ENCODE data around the gene LKAAEAR1. TPM values are rescaled to one million over a fixed set of nuclear protein-coding genes. Genes with fewer than 3 reads are reported as not detected.

LKAAEAR1 gene
- total and polyA plus RNA-seq, 2 experiments from 2014 or later = 1.8 TPM; not detected in 1

- no peak for TF ChIP-seq REST (IDR thresholded peaks at IDR 0.05; ENCODE audit: unreplicated experiment)
- no peak for TF ChIP-seq JUNB (IDR thresholded peaks at IDR 0.05; ENCODE audit: unreplicated experiment)
- TF ChIP-seq EZH2 (IDR thresholded peaks at IDR 0.05; ENCODE audit: low read depth, unreplicated experiment) = no peak
- no peak for TF ChIP-seq CTCF (conservative IDR thresholded peaks at IDR 0.05; ENCODE audit: low read depth in 2 of 2)
- TF ChIP-seq ZNF331 (CRISPR knock-in tag; IDR thresholded peaks at IDR 0.05; ENCODE audit: low read depth) = no peak
Measured at GRCh38 chr20:64074184-64074789, 9.9 kb downstream of the LKAAEAR1 start (continued).

- Histone ChIP-seq H4K20me1 (replicated peaks; ENCODE audit: insufficient read depth) (no peaks in the 10 kb centered on the region), H3K9me2 (ENCODE audit: insufficient read depth) (no peaks in the 10 kb centered on the region), H3K27me3 (ENCODE audit: insufficient read depth) (no peaks in the 10 kb centered on the region), H3K4me1 (ENCODE audit: insufficient read depth) (peaks cover 6% of the 10 kb centered on the region; the same call in 1 of the 2 replicates), H3F3A (replicated peaks; ENCODE audit: low read depth) (no peaks in the 10 kb centered on the region), H3K36me3 (ENCODE audit: insufficient read depth) (no peaks in the 10 kb centered on the region), H3K27ac (ENCODE audit: low read depth) (no peak overlapping the region), H3K4me2 (no peak overlapping the region), H3K4me3 (no peak overlapping the region), H2AFZ (no peak overlapping the region), H3K79me2 (replicated peaks; ENCODE audit: insufficient read depth) (no peaks in the 10 kb centered on the region)
- no peak overlapping the region for H3K4me3 Mint-ChIP-seq
- no peak for ATAC-seq
- H3K27ac Mint-ChIP-seq = no peak overlapping the region
- peaks cover 2% of the 10 kb centered on the region for H3K27me3 Mint-ChIP-seq (ENCODE audit: insufficient read depth, low read depth, poor library complexity)
- peaks cover 4% of the 10 kb centered on the region; the same call in 1 of the 3 replicates for H3K4me1 Mint-ChIP-seq
- peaks cover 2% of the 10 kb centered on the region; the same call in 1 of the 3 replicates for H3K36me3 Mint-ChIP-seq (ENCODE audit: low read depth)
- H3K9me3 Mint-ChIP-seq = no peaks in the 10 kb centered on the region
- no peak for DNase-seq (ENCODE audit: low spot score)
- no peak for TF ChIP-seq CTCF (conservative IDR thresholded peaks at IDR 0.05; ENCODE audit: low read depth in 2 of 2)
- TF ChIP-seq ZNF114 (CRISPR knock-in tag; IDR thresholded peaks at IDR 0.05) = no peak
- no peak for TF ChIP-seq ZNF462 (CRISPR knock-in tag; IDR thresholded peaks at IDR 0.05)
Measured at GRCh38 chr20:64073476-64074183, 10.6 kb downstream of the LKAAEAR1 start.
